Inflammatory macrophage treated with lipopolysaccharide for 4 hours (primary cell): ENCODE measurements around the gene PAOX.
A peak's percentile ranks its signal among the peaks of the same experiment; 100 is the strongest.
"Not testable (repeated sequence)": the region's sequence is repeated elsewhere in the genome, so short reads cannot be mapped to it uniquely, and the experiment has no call there.

Source experiments
- DNase-seq: peaks from one replicate; pipeline ENCODE4 v3.0.0-alpha.2; 2020

The PAOX gene

GRCh38 chr10:133365461-133366129 is 13.5 kb upstream of the PAOX start:
- no peak for DNase-seq

GRCh38 chr10:133366130-133366478 is 13.0 kb upstream of the PAOX start:
- DNase-seq: no peak

- DNase-seq: no peak
These were observed 12.3 kb upstream of the PAOX start for GRCh38 chr10:133366751-133367150.

DNA sequence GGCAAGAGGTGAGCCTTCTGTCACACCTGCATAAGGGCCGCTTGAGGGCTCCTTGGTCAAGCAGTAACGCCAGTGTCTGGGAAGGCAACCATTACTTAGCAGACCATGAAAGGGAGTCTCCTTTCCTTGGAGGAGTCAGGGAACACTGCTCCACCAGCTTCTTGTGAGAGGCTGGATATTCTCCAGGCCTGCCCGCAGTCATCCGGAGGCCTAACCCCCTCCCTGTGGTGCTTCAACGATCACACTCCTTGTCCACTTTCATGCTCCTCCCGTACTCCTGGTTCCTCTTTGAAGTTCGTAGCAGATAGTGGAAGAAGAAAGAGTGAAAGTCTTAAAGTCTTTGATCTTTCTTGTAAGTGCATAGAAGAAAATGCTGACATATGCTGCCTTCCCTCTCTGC is 11.6 kb upstream of the PAOX start:
- not testable (repeated sequence) for DNase-seq

GRCh38 chr10:133368153-133368552 is 10.9 kb upstream of the PAOX start:
- no peak for DNase-seq

DNA sequence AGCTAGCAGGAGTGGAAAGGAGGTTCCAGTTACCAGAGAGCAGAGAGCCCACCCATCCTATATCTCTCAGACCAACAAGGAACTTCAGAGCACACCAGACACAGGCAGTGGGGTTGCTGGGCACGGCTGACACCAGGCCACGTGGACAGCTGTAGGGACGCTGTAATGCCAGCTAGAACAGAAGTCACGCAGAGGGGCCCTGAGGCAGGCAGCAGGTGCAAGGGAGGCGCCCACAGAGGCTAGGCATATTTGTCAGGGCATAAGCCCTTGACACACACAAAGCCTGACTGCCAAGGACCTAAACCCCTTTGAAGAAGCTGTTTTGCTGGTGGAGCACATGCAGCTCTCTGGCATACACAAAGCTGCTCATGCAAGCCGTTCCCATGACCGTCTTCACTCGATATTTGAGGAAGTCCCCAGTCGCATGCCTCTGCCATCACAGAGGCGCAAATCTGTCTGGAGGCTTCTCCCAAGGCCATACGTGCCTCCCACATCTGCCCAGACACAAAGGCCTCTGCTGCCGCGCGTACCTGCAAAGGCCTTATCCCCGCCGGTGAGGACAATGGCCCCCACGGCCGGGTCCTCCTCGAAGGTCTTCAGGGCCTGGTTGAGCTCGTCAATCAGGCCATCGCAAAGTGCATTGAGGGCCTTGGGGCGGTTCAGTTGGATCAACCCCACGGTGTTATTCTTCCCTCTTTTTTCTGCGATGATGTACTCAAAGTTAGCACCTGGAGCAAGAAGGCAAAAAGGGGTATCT is 8.9 kb upstream of the PAOX start:
- no peak for DNase-seq

- no peak for DNase-seq
These were observed 6.6 kb upstream of the PAOX start for GRCh38 chr10:133372507-133372906.

GRCh38 chr10:133373174-133374090 is 5.6 kb upstream of the PAOX start, which contains the start of gene ECHS1:
Gene ECHS1 (minus strand): TSS chr10:133373354. CDS start chr10:133373333, 21 bp downstream.
- DNase-seq: peak; percentile 97

DNA sequence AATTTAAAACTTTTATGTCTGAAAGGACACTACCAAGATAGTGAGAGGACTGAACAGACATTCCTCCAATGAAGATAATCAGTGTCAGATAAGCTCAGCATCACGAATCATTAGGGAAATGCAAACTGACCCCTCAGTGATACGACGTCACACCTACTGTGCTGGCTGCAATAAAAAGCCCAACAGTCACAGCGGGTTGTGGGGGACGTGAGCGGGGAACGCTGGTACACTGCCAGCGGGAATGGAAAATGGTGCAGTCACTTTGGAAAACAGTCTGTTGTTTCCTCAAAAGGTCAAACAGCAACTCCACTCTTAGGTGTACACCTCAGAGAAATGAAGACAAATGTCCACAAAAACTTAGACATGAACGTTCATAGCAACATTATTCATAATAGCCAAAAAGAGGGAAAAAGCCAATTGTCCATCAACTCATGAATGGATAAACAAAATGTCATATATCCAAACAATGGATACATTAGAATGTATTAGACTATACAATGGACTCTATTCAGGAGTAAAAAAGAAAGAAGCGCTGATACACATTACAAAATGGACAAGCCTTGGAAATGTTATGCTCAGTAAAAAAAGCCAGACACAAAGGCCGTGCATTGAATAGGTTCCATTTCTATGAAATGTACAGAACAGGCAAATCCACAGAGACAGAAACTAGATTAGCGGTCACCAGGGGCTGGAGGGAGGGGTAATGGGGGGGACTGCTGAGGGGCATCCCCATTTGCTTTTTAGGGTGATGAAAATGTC is 3.5 kb upstream of the PAOX start:
- DNase-seq: no peak

- DNase-seq: not testable (repeated sequence)
These were observed 2.9 kb upstream of the PAOX start for GRCh38 chr10:133376183-133376582.

DNA sequence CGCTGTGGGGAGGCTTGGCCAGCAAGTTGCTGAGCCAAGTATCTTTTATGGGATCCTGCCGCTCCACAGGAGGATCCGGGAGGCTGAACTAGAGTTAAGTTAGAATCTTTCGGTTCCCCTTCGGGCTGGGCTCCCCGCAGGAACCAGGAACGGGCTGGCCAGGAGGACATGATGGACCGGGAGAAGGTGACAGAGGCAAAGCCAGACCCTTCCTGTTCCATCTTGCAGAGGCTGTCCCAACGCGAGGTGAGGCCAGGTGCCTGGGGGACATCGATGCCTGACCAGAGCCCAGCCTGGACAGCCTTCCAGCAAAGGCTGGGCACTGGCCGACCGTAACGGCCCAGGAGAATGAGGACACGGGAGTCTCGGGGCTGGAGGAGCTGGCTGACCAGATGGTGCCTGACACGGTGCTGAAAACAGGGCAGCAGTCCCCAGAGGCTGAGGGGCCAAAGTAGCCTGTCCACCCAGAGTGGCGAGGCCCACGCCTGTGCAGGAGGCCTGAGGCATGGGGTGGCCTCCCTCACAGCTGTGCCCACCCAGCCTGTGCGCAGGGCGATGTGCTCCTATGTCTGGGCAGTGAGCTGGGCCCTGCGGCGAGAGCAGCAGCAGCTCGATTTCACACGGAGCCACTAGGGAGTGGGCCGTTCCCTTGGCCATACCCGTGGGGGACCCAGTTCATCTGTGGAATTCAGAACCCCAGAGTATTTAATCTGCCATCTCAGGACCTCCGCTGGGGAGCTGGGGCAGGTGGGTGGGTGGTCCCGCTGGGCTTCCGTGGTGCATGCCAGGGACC is 1.8 kb upstream of the PAOX start:
- DNase-seq: no peak

DNA sequence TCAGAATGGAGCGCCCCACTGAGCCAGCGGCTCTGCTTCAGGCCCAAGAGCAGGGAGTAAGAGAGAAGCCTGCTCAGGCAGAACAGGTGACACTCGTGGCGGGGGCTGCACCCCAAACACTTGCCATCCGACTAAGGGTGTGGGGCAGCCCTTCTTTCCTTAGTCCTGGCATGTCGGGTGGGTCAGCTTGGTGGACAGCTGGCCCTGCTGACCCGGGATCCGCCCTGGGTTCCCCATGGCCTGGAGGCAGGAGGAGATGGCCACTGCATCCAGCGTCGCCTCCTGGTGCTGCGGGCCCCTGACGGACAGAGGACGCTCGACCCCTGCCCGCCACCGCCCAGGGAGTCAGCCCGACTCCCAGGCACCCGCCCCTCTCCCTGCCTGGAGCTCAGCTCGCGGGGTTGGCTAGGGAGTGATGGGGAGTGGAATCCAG is 1.2 kb upstream of the PAOX start:
- DNase-seq: no peak

- DNase-seq: peak; percentile 83
These were observed 588 bp upstream of the PAOX start for GRCh38 chr10:133378251-133379096.

- DNase-seq: no peak
These were observed 972 bp downstream of the PAOX start for GRCh38 chr10:133379801-133380666.

GRCh38 chr10:133381036-133381435 is 2.0 kb downstream of the PAOX start:
- DNase-seq: no peak

DNA sequence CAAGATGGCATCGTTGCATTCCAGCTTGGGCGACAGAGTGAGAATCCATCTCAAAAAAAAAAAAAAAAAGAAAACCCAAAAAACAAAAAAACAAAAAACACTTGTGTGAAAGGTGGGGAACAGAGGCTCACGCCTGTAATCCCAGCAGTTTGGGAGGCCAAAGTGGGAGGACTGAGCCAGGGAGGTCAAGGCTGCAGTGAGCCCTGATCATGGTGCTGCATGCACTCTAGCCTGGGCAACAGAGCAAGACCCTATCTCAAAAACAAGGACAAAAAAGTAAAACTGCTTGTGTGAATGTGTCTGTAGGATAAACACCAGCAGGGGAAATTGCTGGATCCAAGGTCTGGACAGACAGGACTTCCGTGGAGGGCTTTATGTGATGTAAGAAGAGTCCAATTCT is 4.5 kb downstream of the PAOX start:
- DNase-seq: no peak

DNA sequence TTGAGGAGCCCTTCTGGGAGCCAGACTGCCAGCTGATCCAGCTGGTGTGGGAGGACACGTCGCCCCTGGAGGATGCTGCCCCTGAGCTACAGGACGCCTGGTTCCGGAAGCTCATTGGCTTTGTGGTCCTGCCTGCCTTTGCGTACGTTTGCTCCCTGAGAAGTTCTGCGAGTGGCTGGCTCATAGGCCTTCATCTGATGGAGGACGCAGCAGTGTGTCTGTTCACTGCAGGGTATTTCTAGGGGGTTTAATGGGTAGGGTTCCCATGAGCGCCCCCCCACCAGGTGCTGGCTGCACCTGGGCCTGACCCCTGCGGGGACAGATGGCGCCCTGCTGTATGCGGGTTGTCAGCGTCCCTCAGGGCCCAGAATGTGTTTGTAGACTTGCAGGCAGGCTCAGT is 5.0 kb downstream of the PAOX start:
- no peak for DNase-seq

GRCh38 chr10:133385214-133385613 is 6.2 kb downstream of the PAOX start:
- DNase-seq: no peak

DNA sequence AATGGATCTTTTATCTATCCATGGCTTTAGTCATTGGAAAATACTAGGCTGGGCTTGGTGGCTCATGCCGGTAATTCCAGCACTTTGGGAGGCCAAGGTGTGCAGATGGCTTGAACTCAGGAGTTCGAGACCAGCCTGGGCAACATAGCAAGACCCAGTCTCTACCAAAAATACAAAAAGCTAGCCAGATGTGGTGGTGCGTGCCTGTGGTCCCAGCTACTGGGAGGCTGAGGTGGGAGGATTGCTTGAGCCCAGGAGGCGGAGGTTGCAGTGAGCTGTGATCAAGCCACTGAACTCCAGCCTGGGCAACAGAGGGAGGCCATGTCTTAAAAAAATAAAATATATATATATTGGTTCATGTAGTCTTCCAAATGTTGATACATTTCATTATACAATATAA is 7.9 kb downstream of the PAOX start:
- not testable (repeated sequence) for DNase-seq
